ENCODE measurements around the gene TAF9.

DNA sequence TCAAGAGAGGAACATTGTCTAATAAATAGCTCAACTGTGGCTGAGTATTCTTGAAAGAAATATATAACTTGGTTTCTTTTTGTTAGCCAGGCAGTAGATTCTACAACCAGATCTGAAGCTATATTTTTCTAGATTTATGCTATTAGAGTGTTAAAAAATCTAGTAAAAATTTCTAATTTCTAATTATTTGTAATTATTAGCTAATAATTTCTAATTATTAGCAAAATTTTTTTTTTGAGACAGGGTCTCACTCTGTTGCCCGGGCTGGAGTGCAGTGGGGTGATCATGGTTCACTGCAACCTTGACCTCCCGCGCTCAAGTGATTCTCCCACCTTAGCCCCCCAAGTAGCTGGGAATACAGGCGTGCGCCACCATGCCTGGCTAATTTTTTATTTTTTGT is 3.1 kb upstream of the TAF9 start:
- TF ChIP-seq, protein P1, sequence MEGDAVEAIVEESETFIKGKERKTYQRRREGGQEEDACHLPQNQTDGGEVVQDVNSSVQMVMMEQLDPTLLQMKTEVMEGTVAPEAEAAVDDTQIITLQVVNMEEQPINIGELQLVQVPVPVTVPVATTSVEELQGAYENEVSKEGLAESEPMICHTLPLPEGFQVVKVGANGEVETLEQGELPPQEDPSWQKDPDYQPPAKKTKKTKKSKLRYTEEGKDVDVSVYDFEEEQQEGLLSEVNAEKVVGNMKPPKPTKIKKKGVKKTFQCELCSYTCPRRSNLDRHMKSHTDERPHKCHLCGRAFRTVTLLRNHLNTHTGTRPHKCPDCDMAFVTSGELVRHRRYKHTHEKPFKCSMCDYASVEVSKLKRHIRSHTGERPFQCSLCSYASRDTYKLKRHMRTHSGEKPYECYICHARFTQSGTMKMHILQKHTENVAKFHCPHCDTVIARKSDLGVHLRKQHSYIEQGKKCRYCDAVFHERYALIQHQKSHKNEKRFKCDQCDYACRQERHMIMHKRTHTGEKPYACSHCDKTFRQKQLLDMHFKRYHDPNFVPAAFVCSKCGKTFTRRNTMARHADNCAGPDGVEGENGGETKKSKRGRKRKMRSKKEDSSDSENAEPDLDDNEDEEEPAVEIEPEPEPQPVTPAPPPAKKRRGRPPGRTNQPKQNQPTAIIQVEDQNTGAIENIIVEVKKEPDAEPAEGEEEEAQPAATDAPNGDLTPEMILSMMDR (IDR thresholded peaks at IDR 0.05): no peak
- no peak for TF ChIP-seq POLR2A (IDR thresholded peaks at IDR 0.05)

Data from stomach (tissue), 4 donors.